HG02840 (cell line): Measurements from ENCODE around the gene TMEM145.
"Not testable (repeated sequence)": the region's sequence is repeated elsewhere in the genome, so short reads cannot be mapped to it uniquely, and the experiment has no call there.

Experiments used
- ATAC-seq: cut with Tn5 transposase; IDR thresholded peaks from one replicate; pipeline ENCODE4 v1.9.1; 2021; ENCODE audit warnings: mild to moderate bottlenecking, moderate library complexity, moderate number of reproducible peaks; ENCODE audit not compliant: unreplicated experiment, low FRiP score

TMEM145 gene

GRCh38 chr19:42313096-42313839 lies at the start of gene TMEM145:
Gene TMEM145, plus strand, starts transcription at chr19:42313309. Its CDS starts 68 bp downstream, at chr19:42313377.
- ATAC-seq: no peak

GRCh38 chr19:42266105-42266504 lies 47.0 kb upstream of the TMEM145 start:
- ATAC-seq: not testable (repeated sequence)

- ATAC-seq: not testable (repeated sequence)
These were observed 46.0 kb upstream of the TMEM145 start for GRCh38 chr19:42266928-42267603.

- ATAC-seq: no peak
These were observed 45.4 kb upstream of the TMEM145 start for GRCh38 chr19:42267644-42268141.

GRCh38 chr19:42268142-42268703 lies 44.9 kb upstream of the TMEM145 start:
- peak; percentile 61 for ATAC-seq

- peak; percentile 77 for ATAC-seq
These were observed 44.2 kb upstream of the TMEM145 start, which contains the start of gene CIC for GRCh38 chr19:42268704-42269477. Gene CIC, plus strand, starts transcription at chr19:42269252. Its CDS starts 2,532 bp downstream, at chr19:42271784.

GRCh38 chr19:42269478-42270345 lies 43.4 kb upstream of the TMEM145 start:
- no peak for ATAC-seq

GRCh38 chr19:42270346-42271044 lies 42.6 kb upstream of the TMEM145 start:
- no peak for ATAC-seq

- no peak for ATAC-seq
These were observed 42.1 kb upstream of the TMEM145 start for GRCh38 chr19:42271045-42271419.

- ATAC-seq: no peak
These were observed 41.1 kb upstream of the TMEM145 start for GRCh38 chr19:42271861-42272534.

- no peak for ATAC-seq
These were observed 40.6 kb upstream of the TMEM145 start for GRCh38 chr19:42272535-42272897.

GRCh38 chr19:42272989-42273406 lies 40.1 kb upstream of the TMEM145 start:
- no peak for ATAC-seq

GRCh38 chr19:42273407-42274064 lies 39.6 kb upstream of the TMEM145 start:
- no peak for ATAC-seq

- ATAC-seq: no peak
These were observed 38.9 kb upstream of the TMEM145 start for GRCh38 chr19:42274065-42274682.

GRCh38 chr19:42275103-42275502 lies 38.0 kb upstream of the TMEM145 start:
- no peak for ATAC-seq

- no peak for ATAC-seq
These were observed 37.6 kb upstream of the TMEM145 start for GRCh38 chr19:42275517-42275916.

GRCh38 chr19:42276284-42276683 lies 36.8 kb upstream of the TMEM145 start:
- no peak for ATAC-seq

- ATAC-seq: no peak
These were observed 36.3 kb upstream of the TMEM145 start for GRCh38 chr19:42276821-42277220.
